ENCODE results near the gene RARS2. TPM values are rescaled to one million over a fixed set of nuclear protein-coding genes. Genes with fewer than 3 reads are reported as not detected.

RARS2 gene
- total and polyA plus RNA-seq, 2 of the 8 experiments (the other 6 are each of a cell fraction or from before 2014, with no cell fraction given), result 10.2 to 40.5 TPM

DNA sequence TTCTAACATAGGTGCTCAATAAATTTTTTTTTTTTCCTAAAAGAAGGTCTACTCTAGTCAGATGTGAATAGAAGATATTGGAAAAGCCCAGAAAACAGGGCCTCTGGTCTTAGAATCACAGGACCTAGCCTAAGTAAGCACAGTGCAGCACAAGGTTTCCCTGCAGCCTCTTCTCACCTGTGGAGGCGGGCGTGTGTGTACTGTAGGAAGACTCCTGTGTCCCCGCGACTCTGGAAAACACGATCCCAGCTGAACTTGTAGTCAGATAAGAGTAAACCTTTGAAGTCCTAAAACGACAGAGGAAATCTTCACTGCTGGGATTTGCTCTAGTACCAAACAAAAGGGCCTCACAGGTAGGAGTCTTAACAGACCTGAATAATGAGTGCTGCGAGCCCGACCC, 71.3 kb downstream of the RARS2 start:
- Histone ChIP-seq H2BK5ac (ENCODE audit: low read depth, low read length) (no peak overlapping the region), H3K79me1 (ENCODE audit: low read depth, low read length) (no peaks in the 10 kb centered on the region), H3K36me3 (ENCODE audit: control insufficient read depth in 2 of 4, insufficient read depth in 4 of 4, low read length in 3 of 4) (peaks cover 10 to 69% (median 36%) of the 10 kb centered on the region in 4 experiments; a peak in 7 of 8 replicates), H2BK15ac (ENCODE audit: low read length) (no peak overlapping the region), H3K27me3 (replicated peaks in 1 of 4; ENCODE audit: control insufficient read depth in 3 of 4, extremely low read depth in 1 of 4, insufficient read depth in 3 of 4, low read length in 3 of 4) (peaks cover 0 to 1% (median 0%) of the 10 kb centered on the region in 4 experiments; a peak in 1 of 7 replicates), H3K4me2 (ENCODE audit: insufficient read depth in 1 of 2, low read depth in 2 of 2, low read length in 2 of 2) (no peak overlapping the region), H4K5ac (ENCODE audit: insufficient read length, low read depth, low read length) (no peak overlapping the region), H3K23ac (ENCODE audit: insufficient read length) (no peak overlapping the region), H2BK120ac (replicated peaks; ENCODE audit: low read depth, low read length) (no peak overlapping the region), H3K27ac (ENCODE audit: low read depth, low read length) (no peak overlapping the region), H3K18ac (ENCODE audit: extremely low read depth, low read length) (no peak overlapping the region), H3K79me2 (ENCODE audit: control insufficient read depth in 1 of 2, insufficient read depth in 2 of 2, low read length in 2 of 2) (no peaks in the 10 kb centered on the region), H3K9me3 (ENCODE audit: insufficient read depth in 2 of 2, low read depth in 1 of 2, low read length in 1 of 2) (no peaks in the 10 kb centered on the region), H3K56ac (replicated peaks; ENCODE audit: insufficient read length, low read depth, low read length) (no peak overlapping the region), H2BK12ac (ENCODE audit: low read depth, low read length) (no peak overlapping the region), H4K20me1 (replicated peaks in 1 of 2; ENCODE audit: control insufficient read depth in 1 of 2, insufficient read depth in 2 of 2, low read length in 2 of 2) (no peaks in the 10 kb centered on the region), H3K4me3 (ENCODE audit: extremely low read depth in 1 of 4, insufficient read depth in 2 of 4, low read depth in 3 of 4, low read length in 4 of 4) (no peak overlapping the region), H3K4ac (replicated peaks; ENCODE audit: insufficient read length, low read depth, low read length) (no peak overlapping the region), H3K4me1 (replicated peaks in 1 of 4; ENCODE audit: control insufficient read depth in 3 of 4, insufficient read depth in 4 of 4, low read length in 3 of 4) (no peaks in the 10 kb centered on the region), H3K14ac (ENCODE audit: insufficient read length) (no peak overlapping the region), H4K91ac (replicated peaks; ENCODE audit: insufficient read length, low read length) (no peak overlapping the region), H2AK5ac (ENCODE audit: low read depth, low read length) (no peak overlapping the region), H3K9ac (replicated peaks in 1 of 4; ENCODE audit: extremely low read depth in 1 of 4, low read depth in 3 of 4, low read length in 3 of 4) (no peak overlapping the region), H3K23me2 (ENCODE audit: low read depth, low read length) (no peaks in the 10 kb centered on the region), H2AFZ (ENCODE audit: low read length) (no peak overlapping the region), H4K8ac (ENCODE audit: extremely low read depth, insufficient read depth, low read length) (no peak overlapping the region), H2BK20ac (ENCODE audit: low read length) (no peak overlapping the region)
- no peak for FAIRE-seq
- 95% methylated on average over 8 of the region's 8 CpGs; no CpG with 5 or more reads in 1 of the 2 experiments for WGBS, 2 experiments (ENCODE audit: extremely low coverage in 1 of 2, insufficient coverage in 1 of 2, insufficient read length in 1 of 2, insufficient replicate concordance in 2 of 2, low coverage in 1 of 2, low lambda C conversion rate in 2 of 2, missing lambda C conversion rate in 1 of 2)
- no peak for DNase-seq (ENCODE audit: low read depth in 1 of 2, low spot score in 2 of 2)
- ChIA-PET CTCF (ENCODE audit: partially characterized antibody) (no interaction called here), POLR2A (ENCODE audit: partially characterized antibody) (interaction anchor here (0.8 kb wide), 1 partner anchor 18 kb away, joined by 3 read pairs; no protein-coding TSS in a partner anchor)
- TF ChIP-seq EGR1 (IDR thresholded peaks at IDR 0.05; ENCODE audit: borderline replicate concordance, low read depth, low read length), result no peak
- no peak for TF ChIP-seq EP300 (IDR thresholded peaks at IDR 0.05; ENCODE audit: borderline replicate concordance in 1 of 2, low read depth in 2 of 2, low read length in 2 of 2)
- TF ChIP-seq TCF12 (IDR thresholded peaks at IDR 0.05; ENCODE audit: low read depth, low read length), result no peak
- TF ChIP-seq CBX5 (IDR thresholded peaks at IDR 0.05; ENCODE audit: low read depth, low read length), result no peak
- TF ChIP-seq, protein P1, sequence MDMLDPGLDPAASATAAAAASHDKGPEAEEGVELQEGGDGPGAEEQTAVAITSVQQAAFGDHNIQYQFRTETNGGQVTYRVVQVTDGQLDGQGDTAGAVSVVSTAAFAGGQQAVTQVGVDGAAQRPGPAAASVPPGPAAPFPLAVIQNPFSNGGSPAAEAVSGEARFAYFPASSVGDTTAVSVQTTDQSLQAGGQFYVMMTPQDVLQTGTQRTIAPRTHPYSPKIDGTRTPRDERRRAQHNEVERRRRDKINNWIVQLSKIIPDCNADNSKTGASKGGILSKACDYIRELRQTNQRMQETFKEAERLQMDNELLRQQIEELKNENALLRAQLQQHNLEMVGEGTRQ (IDR thresholded peaks at IDR 0.05; ENCODE audit: low read length), result no peak
- TF ChIP-seq, protein P2, sequence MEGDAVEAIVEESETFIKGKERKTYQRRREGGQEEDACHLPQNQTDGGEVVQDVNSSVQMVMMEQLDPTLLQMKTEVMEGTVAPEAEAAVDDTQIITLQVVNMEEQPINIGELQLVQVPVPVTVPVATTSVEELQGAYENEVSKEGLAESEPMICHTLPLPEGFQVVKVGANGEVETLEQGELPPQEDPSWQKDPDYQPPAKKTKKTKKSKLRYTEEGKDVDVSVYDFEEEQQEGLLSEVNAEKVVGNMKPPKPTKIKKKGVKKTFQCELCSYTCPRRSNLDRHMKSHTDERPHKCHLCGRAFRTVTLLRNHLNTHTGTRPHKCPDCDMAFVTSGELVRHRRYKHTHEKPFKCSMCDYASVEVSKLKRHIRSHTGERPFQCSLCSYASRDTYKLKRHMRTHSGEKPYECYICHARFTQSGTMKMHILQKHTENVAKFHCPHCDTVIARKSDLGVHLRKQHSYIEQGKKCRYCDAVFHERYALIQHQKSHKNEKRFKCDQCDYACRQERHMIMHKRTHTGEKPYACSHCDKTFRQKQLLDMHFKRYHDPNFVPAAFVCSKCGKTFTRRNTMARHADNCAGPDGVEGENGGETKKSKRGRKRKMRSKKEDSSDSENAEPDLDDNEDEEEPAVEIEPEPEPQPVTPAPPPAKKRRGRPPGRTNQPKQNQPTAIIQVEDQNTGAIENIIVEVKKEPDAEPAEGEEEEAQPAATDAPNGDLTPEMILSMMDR (IDR thresholded peaks at IDR 0.05; ENCODE audit: control extremely low read depth in 1 of 3, insufficient read depth in 1 of 3, low read depth in 1 of 3, low read length in 3 of 3), result no peak
- TF ChIP-seq SUZ12 (IDR thresholded peaks at IDR 0.05; ENCODE audit: low read length), result no peak
- no peak for TF ChIP-seq TEAD4 (IDR thresholded peaks at IDR 0.05; ENCODE audit: low read depth, low read length)
- no peak for TF ChIP-seq TAF1 (IDR thresholded peaks at IDR 0.05; ENCODE audit: low read depth, low read length)
- no peak for TF ChIP-seq BCL11A (IDR thresholded peaks at IDR 0.05; ENCODE audit: low read depth in 2 of 2, low read length in 2 of 2)
- TF ChIP-seq POLR2AphosphoS5 (IDR thresholded peaks at IDR 0.05; ENCODE audit: low read depth, low read length), result no peak

All from H1 (cell line).